OCI-LY3 (cell line): ENCODE results near the gene GNG2.
A peak's percentile ranks its signal among the peaks of the same experiment; 100 is the strongest.

ENCODE experiments used
- H2AFZ ChIP-seq: fragments of 200-600, 300-600 bp; shearing (Covaris generic); 2 replicates; pipeline ENCODE4 v1.6.0; 2014; ENCODE audit warnings: antibody characterized with exemption, low read depth, low read length
- H3K27ac ChIP-seq: fragments of 200-600, 300-600 bp; sonication (generic); 2 replicates; pipeline ENCODE4 v1.5.1; 2014; ENCODE audit warnings: mild to moderate bottlenecking, low read length, moderate library complexity, mixed read lengths
- H3K27me3 ChIP-seq: fragments of 200-600, 300-600 bp; sonication (generic); 2 replicates; pipeline ENCODE4 v1.6.1; 2014; ENCODE audit warnings: low read depth, low read length, mixed read lengths
- H3K36me3 ChIP-seq: fragments of 200-600, 300-600 bp; sonication (generic); replicated peaks from 2 replicates; pipeline ENCODE3; 2014; ENCODE audit warnings: low read depth, low read length, mixed read lengths
- H3K4me1 ChIP-seq: fragments of 300-600, 200-600 bp; sonication (generic); 2 replicates; pipeline ENCODE4 v1.6.1; 2014; ENCODE audit warnings: low read length, mixed read lengths
- H3K4me2 ChIP-seq: fragments of 200-600, 300-600 bp; sonication (generic); 2 replicates; pipeline ENCODE4 v1.6.1; 2014; ENCODE audit warnings: low read length, mixed read lengths
- H3K4me3 ChIP-seq: fragments of 300-600, 200-600 bp; sonication (generic); 2 replicates; pipeline ENCODE4 v1.5.1; 2014; ENCODE audit warnings: antibody characterized with exemption, mild to moderate bottlenecking, low read length, moderate library complexity
- H3K79me2 ChIP-seq: fragments of 300-600, 200-600 bp; shearing (Covaris generic); 2 replicates; pipeline ENCODE4 v1.6.1; 2014; ENCODE audit warnings: mild to moderate bottlenecking, low read length, mixed read lengths
- H3K9ac ChIP-seq: fragments of 300-600, 200-600 bp; shearing (Covaris generic); 2 replicates; pipeline ENCODE4 v1.6.0; 2014; ENCODE audit warnings: mild to moderate bottlenecking, low read length, moderate library complexity
- H3K9me3 ChIP-seq: fragments of 200-600, 300-600 bp; shearing (Covaris generic); 2 replicates; pipeline ENCODE4 v1.6.1; 2014; ENCODE audit warnings: low read length, mixed read lengths; ENCODE audit not compliant: insufficient read depth
- H4K20me1 ChIP-seq: fragments of 200-600, 300-600 bp; sonication (generic); 2 replicates; pipeline ENCODE4 v1.6.1; 2016; ENCODE audit warnings: low read length, mixed read lengths; ENCODE audit not compliant: insufficient read depth
- CTCF ChIP-seq: fragments of 200-600, 300-600 bp; sonication (generic); IDR thresholded peaks from 2 replicates; pipeline ENCODE4 v1.5.1; 2014; ENCODE audit warnings: antibody characterized with exemption, low read length, low read depth
- EZH2phosphoT487 ChIP-seq: fragments of 200-600 bp; shearing (Covaris generic); IDR thresholded peaks from 2 replicates; pipeline ENCODE4 v1.6.1; 2018; ENCODE audit warnings: antibody characterized with exemption, mixed run types, low read depth

The GNG2 gene

GRCh38 chr14:51865953-51866747 lies 5.7 kb downstream of the GNG2 start:
- H3K27ac ChIP-seq: peak overlapping the region; percentile 53
- no peak for TF ChIP-seq CTCF
- TF ChIP-seq EZH2phosphoT487: no peak
- H2AFZ ChIP-seq: no peak overlapping the region
- H3K79me2 ChIP-seq: peaks cover 99% of the 10 kb centered on the region
- peaks cover 85% of the 10 kb centered on the region for H3K4me1 ChIP-seq
- H3K9me3 ChIP-seq: no peaks in the 10 kb centered on the region
- peaks cover 7% of the 10 kb centered on the region for H3K36me3 ChIP-seq
- H3K27me3 ChIP-seq: no peaks in the 10 kb centered on the region
- peak overlapping the region; percentile 22; the same call in 1 of the 2 replicates for H3K9ac ChIP-seq
- H3K4me2 ChIP-seq: peak overlapping the region; percentile 65
- peak overlapping the region; percentile 41 for H3K4me3 ChIP-seq
- H4K20me1 ChIP-seq: 0 out of 2 replicates have a peak, but pooled peaks cover 14% of the 10 kb centered on the region

GRCh38 chr14:51867741-51868140 lies 7.3 kb downstream of the GNG2 start:
- no peak overlapping the region for H3K9ac ChIP-seq
- peak overlapping the region; percentile 15; the same call in 1 of the 2 replicates for H3K4me2 ChIP-seq
- peaks cover 92% of the 10 kb centered on the region for H3K4me1 ChIP-seq
- H3K27ac ChIP-seq: no peak overlapping the region
- H3K27me3 ChIP-seq: no peaks in the 10 kb centered on the region
- no peak overlapping the region for H2AFZ ChIP-seq
- no peaks in the 10 kb centered on the region for H3K9me3 ChIP-seq
- H4K20me1 ChIP-seq: 0 out of 2 replicates have a peak, but pooled peaks cover 14% of the 10 kb centered on the region
- TF ChIP-seq CTCF: no peak
- H3K4me3 ChIP-seq: no peak overlapping the region
- H3K79me2 ChIP-seq: peaks cover 98% of the 10 kb centered on the region
- peaks cover 7% of the 10 kb centered on the region for H3K36me3 ChIP-seq

GRCh38 chr14:51868405-51868804 lies 8.0 kb downstream of the GNG2 start:
- H2AFZ ChIP-seq: no peak overlapping the region
- H3K79me2 ChIP-seq: peaks cover 92% of the 10 kb centered on the region
- H3K27ac ChIP-seq: peak overlapping the region; percentile 12
- H3K4me2 ChIP-seq: peak overlapping the region; percentile 15; the same call in 1 of the 2 replicates
- H3K36me3 ChIP-seq: peaks cover 7% of the 10 kb centered on the region
- no peak for TF ChIP-seq EZH2phosphoT487
- TF ChIP-seq CTCF: no peak
- H3K4me1 ChIP-seq: peaks cover 92% of the 10 kb centered on the region
- H3K9ac ChIP-seq: no peak overlapping the region
- no peaks in the 10 kb centered on the region for H3K9me3 ChIP-seq
- no peaks in the 10 kb centered on the region for H3K27me3 ChIP-seq
- 0 out of 2 replicates have a peak, but pooled peaks cover 11% of the 10 kb centered on the region for H4K20me1 ChIP-seq
- no peak overlapping the region for H3K4me3 ChIP-seq

GRCh38 chr14:51869411-51870100 lies 9.1 kb downstream of the GNG2 start:
- Histone ChIP-seq H3K4me2 (no peak overlapping the region), H3K4me3 (no peak overlapping the region), H3K79me2 (peaks cover 92% of the 10 kb centered on the region), H3K9ac (no peak overlapping the region), H4K20me1 (0 out of 2 replicates have a peak, but pooled peaks cover 6% of the 10 kb centered on the region), H3K27ac (no peak overlapping the region), H3K9me3 (no peaks in the 10 kb centered on the region), H2AFZ (no peak overlapping the region), H3K36me3 (peaks cover 7% of the 10 kb centered on the region), H3K27me3 (no peaks in the 10 kb centered on the region), H3K4me1 (peaks cover 95% of the 10 kb centered on the region)
- no peak for TF ChIP-seq EZH2phosphoT487
- no peak for TF ChIP-seq CTCF
